ENCODE results near the gene RRP1B.

- TF ChIP-seq CTCF (IDR thresholded peaks at IDR 0.05) (no peak), POLR2A (IDR thresholded peaks at IDR 0.05) (no peak)
Measured at GRCh38 chr21:43741423-43742096, 82.2 kb downstream of the RRP1B start.
